ENCODE results near the gene HOXD8. TPM values are rescaled to one million over a fixed set of nuclear protein-coding genes. Genes with fewer than 3 reads are reported as not detected.

The HOXD8 gene
- total and polyA plus RNA-seq, 4 donors: 0.34 to 1.6 (median 1.0) TPM

DNA sequence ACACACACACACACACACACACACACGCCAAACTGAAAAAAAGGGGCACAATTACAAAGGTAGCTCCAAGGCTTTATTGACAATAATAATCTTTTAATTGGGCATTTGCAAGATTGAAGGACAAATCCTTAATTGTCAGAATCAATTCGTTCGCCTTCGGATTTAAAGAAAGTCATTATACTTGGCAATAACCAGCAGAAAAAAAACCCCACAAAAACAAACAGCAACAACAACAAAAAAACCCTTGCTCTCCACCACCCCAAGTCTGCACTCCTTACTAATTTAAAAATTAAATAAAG lies 1.8 kb upstream of the HOXD8 start:
- Histone ChIP-seq H3K36me3 (ENCODE audit: control insufficient read depth in 4 of 4, insufficient read depth in 4 of 4, low read length in 4 of 4) (no peaks in the 10 kb centered on the region), H3K9me3 (ENCODE audit: control insufficient read depth in 4 of 4, insufficient read depth in 3 of 4, low read length in 3 of 4) (peaks cover 0 to 7% (median 0%) of the 10 kb centered on the region in 4 donors), H3K4me1 (ENCODE audit: control insufficient read depth in 5 of 5, insufficient read depth in 5 of 5, low read length in 5 of 5) (peaks cover 0 to 15% (median 8%) of the 10 kb centered on the region in 5 donors), H3K9ac (ENCODE audit: insufficient read depth in 1 of 2, low read length in 2 of 2) (no peak overlapping the region), H3K27me3 (ENCODE audit: control insufficient read depth in 3 of 3, insufficient read depth in 3 of 3, low read length in 2 of 3) (peaks cover 23 to 85% (median 84%) of the 10 kb centered on the region in 3 donors), H3K4me3 (no peak overlapping the region), H3K27ac (ENCODE audit: low read depth in 1 of 2, low read length in 1 of 2) (no peak overlapping the region)
- no peak for ATAC-seq (ENCODE audit: insufficient read depth, low FRiP score)
- WGBS, 2 donors: 19 to 22% methylated on average over 4 of the region's 4 CpGs
- DNase-seq: no peak
- TF ChIP-seq CTCF (IDR thresholded peaks at IDR 0.05; ENCODE audit: control extremely low read depth, extremely low read depth): no peak

DNA sequence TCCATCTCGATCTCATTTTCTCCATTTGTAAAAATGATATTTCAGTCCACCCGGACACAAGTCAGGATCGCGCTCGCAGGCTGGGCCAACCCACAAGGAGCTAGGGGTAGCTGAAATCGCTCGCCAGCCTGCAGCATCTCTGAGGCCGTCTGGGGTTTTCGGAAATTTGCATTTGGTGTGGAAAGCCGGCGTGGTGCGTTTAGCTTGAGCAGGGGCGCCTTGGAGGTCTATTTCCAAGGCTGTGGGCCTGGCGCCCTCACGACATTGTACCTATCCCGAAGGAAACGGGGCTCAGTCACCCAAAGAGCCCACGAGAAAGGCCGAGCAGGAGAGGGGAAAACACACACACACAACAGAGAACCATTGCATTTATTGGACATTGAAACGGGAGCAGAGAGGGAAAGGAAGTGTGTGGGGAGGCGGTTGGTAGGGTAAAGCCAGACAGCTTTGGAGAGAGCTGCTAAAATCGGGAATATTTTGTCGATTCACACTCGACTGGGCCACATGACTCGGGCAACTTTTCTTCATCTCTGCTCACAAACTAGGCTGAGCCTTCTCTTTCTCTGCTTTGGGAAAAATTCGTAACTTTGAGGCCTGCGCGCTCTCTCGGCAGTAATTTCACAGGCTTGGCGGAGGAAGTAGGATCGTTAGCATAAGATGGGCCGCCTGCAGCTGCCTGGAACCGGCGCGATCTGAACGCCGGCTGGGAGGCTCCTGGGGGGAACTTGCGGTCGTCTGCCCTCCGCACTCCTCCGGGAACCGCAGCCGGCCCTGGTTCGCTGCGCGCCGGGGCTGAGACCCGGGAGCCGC lies 1.1 kb upstream of the HOXD8 start:
- Histone ChIP-seq H3K4me3 (no peak overlapping the region), H3K9ac (ENCODE audit: insufficient read depth in 1 of 2, low read length in 2 of 2) (no peak overlapping the region), H3K27ac (ENCODE audit: low read depth in 1 of 2, low read length in 1 of 2) (no peak overlapping the region), H3K27me3 (ENCODE audit: control insufficient read depth in 3 of 3, insufficient read depth in 3 of 3, low read length in 2 of 3) (peaks cover 23 to 89% (median 88%) of the 10 kb centered on the region in 3 donors), H3K9me3 (ENCODE audit: control insufficient read depth in 4 of 4, insufficient read depth in 3 of 4, low read length in 3 of 4) (peaks cover 0 to 4% (median 0%) of the 10 kb centered on the region in 4 donors), H3K36me3 (ENCODE audit: control insufficient read depth in 4 of 4, insufficient read depth in 4 of 4, low read length in 4 of 4) (no peaks in the 10 kb centered on the region), H3K4me1 (ENCODE audit: control insufficient read depth in 5 of 5, insufficient read depth in 5 of 5, low read length in 5 of 5) (peaks cover 0 to 9% (median 5%) of the 10 kb centered on the region in 5 donors)
- ATAC-seq (ENCODE audit: insufficient read depth, low FRiP score): no peak
- TF ChIP-seq CTCF (IDR thresholded peaks at IDR 0.05; ENCODE audit: control extremely low read depth, extremely low read depth): no peak
- peak; percentile 59 to 73 (median 68) for DNase-seq
- 8 to 13% methylated on average over 49 of the region's 49 CpGs for WGBS, 2 donors

GRCh38 chr2:176129813-176130146 lies 275 bp downstream of the HOXD8 start:
- no peak overlapping the region for H3K27ac ChIP-seq (ENCODE audit: low read depth in 1 of 2, low read length in 1 of 2)
- H3K27me3 ChIP-seq (ENCODE audit: control insufficient read depth in 3 of 3, insufficient read depth in 3 of 3, low read length in 2 of 3): peaks cover 20 to 89% (median 88%) of the 10 kb centered on the region in 3 donors
- DNase-seq (no peak), ATAC-seq (ENCODE audit: insufficient read depth, low FRiP score) (peak; percentile 21)
- WGBS, 2 donors: 2 to 3% methylated on average over 35 to 43 of the region's 43 CpGs
- peaks cover 0 to 4% (median 0%) of the 10 kb centered on the region in 4 donors for H3K9me3 ChIP-seq (ENCODE audit: control insufficient read depth in 4 of 4, insufficient read depth in 3 of 4, low read length in 3 of 4)
- H3K36me3 ChIP-seq (ENCODE audit: control insufficient read depth in 4 of 4, insufficient read depth in 4 of 4, low read length in 4 of 4): no peaks in the 10 kb centered on the region
- TF ChIP-seq CTCF (IDR thresholded peaks at IDR 0.05; ENCODE audit: control extremely low read depth, extremely low read depth): no peak
- H3K4me3 ChIP-seq: no peak overlapping the region
- no peak overlapping the region for H3K9ac ChIP-seq (ENCODE audit: insufficient read depth in 1 of 2, low read length in 2 of 2)
- H3K4me1 ChIP-seq (ENCODE audit: control insufficient read depth in 5 of 5, insufficient read depth in 5 of 5, low read length in 5 of 5): peaks cover 0 to 8% (median 5%) of the 10 kb centered on the region in 5 donors

Data from lung (tissue), 12 donors.